Liver (tissue), 9 donors: ENCODE results near the gene TP53I3. TPM values are rescaled to one million over a fixed set of nuclear protein-coding genes. Genes with fewer than 3 reads are reported as not detected.

ENCODE experiments used
- DNase-seq: peaks from one replicate; pipeline ENCODE4 v3.0.0-alpha.2; 2017; ENCODE audit warnings: low spot score
- H3K27ac ChIP-seq, 2 donors: one replicate each; pipeline ENCODE4 v1.7.0; 2013; ENCODE audit warnings: inconsistent platforms in 2 of 2, low read length in 2 of 2, control low read depth in 1 of 2, low read depth in 1 of 2, mild to moderate bottlenecking in 1 of 2
- H3K27me3 ChIP-seq, 4 donors: one replicate each; pipeline versions ENCODE4 v1.6.1 to v1.7.0; 2013; ENCODE audit warnings: low read length in 3 of 4, inconsistent platforms in 1 of 4, mild to moderate bottlenecking in 1 of 4, moderate library complexity in 1 of 4; ENCODE audit not compliant: control insufficient read depth in 4 of 4, insufficient read depth in 4 of 4
- H3K36me3 ChIP-seq, 4 donors: one replicate each; pipeline versions ENCODE4 v1.6.1 to v1.7.0; 2013; ENCODE audit warnings: low read length in 3 of 4, mild to moderate bottlenecking in 3 of 4, low read depth in 1 of 4, moderate library complexity in 1 of 4; ENCODE audit not compliant: control insufficient read depth in 4 of 4, insufficient read depth in 3 of 4
- H3K4me1 ChIP-seq, 4 donors: one replicate each; pipeline versions ENCODE4 v1.6.1 to v1.7.0; 2013; ENCODE audit warnings: low read length in 3 of 4, mild to moderate bottlenecking in 3 of 4, moderate library complexity in 1 of 4; ENCODE audit not compliant: control insufficient read depth in 4 of 4, insufficient read depth in 4 of 4
- H3K4me3 ChIP-seq, 3 donors: one replicate each; pipeline versions ENCODE4 v1.6.1 to v1.7.0; 2013; ENCODE audit warnings: low read length in 3 of 3, control low read depth in 1 of 3, low read depth in 1 of 3, mild to moderate bottlenecking in 1 of 3
- H3K9ac ChIP-seq, 2 donors: one replicate each; pipeline ENCODE4 v1.7.0; 2013; ENCODE audit warnings: low read length in 2 of 2, mild to moderate bottlenecking in 2 of 2, moderate library complexity in 2 of 2, control low read depth in 1 of 2, low read depth in 1 of 2
- H3K9me3 ChIP-seq, 4 donors: one replicate each; pipeline versions ENCODE4 v1.6.1 to v1.7.0; 2013; ENCODE audit warnings: low read length in 3 of 4; ENCODE audit not compliant: control insufficient read depth in 4 of 4
- EGR1 ChIP-seq, 2 donors: IDR thresholded peaks; 2 replicates each; pipeline ENCODE4 v1.6.1; 2016 to 2018; ENCODE audit warnings: antibody characterized with exemption in 2 of 2, low read depth in 2 of 2
- FOXA1 ChIP-seq: IDR thresholded peaks from 2 replicates; pipeline ENCODE4 v1.6.1; 2016; ENCODE audit warnings: antibody characterized with exemption
- FOXA2 ChIP-seq: IDR thresholded peaks from 2 replicates; pipeline ENCODE4 v1.6.1; 2016; ENCODE audit warnings: antibody characterized with exemption
- GABPA ChIP-seq, 2 donors: IDR thresholded peaks in 1 of 2; conservative IDR thresholded peaks in 1 of 2; 2 replicates each; pipeline ENCODE4 v1.6.1; 2016; ENCODE audit warnings: antibody characterized with exemption in 2 of 2, mild to moderate bottlenecking in 1 of 2, moderate library complexity in 1 of 2
- HNF4A ChIP-seq, 2 donors: conservative IDR thresholded peaks; 2 replicates each; pipeline ENCODE4 v1.6.1; 2016; ENCODE audit warnings: antibody characterized with exemption in 2 of 2, mild to moderate bottlenecking in 2 of 2
- HNF4G ChIP-seq: IDR thresholded peaks from 2 replicates; pipeline ENCODE4 v1.6.1; 2016; ENCODE audit warnings: antibody characterized with exemption
- NR2F2 ChIP-seq: IDR thresholded peaks from 2 replicates; pipeline ENCODE4 v1.6.1; 2016; ENCODE audit warnings: antibody characterized with exemption
- RAD21 ChIP-seq, 2 donors: IDR thresholded peaks; 2 replicates each; pipeline ENCODE4 v1.6.1; 2016; ENCODE audit warnings: antibody characterized with exemption in 2 of 2, mild to moderate bottlenecking in 2 of 2
- RXRA ChIP-seq, 2 donors: IDR thresholded peaks; 2 replicates each; pipeline ENCODE4 v1.6.1; 2017 to 2018; ENCODE audit warnings: antibody characterized with exemption in 2 of 2, mild to moderate bottlenecking in 1 of 2
- YY1 ChIP-seq: IDR thresholded peaks from 2 replicates; pipeline ENCODE4 v1.6.1; 2016; ENCODE audit warnings: antibody characterized with exemption, mild to moderate bottlenecking
- WGBS: extraction: QIAGEN DNeasy Blood & Tissue Kit; methylation state at CpG from one replicate; pipeline ENCODE4 v1.1.7; 2013; 5-methylcytosine and 5-hydroxymethylcytosine counted together
- polyA plus RNA-seq, 2 donors: library from polyadenylated mRNA; stranded (reverse) in 1 of 2; unstranded in 1 of 2; fragments of 200-250 nt in 1 of 2; fragments of >200 nt in 1 of 2; fragmentation: Nextera tagmentation in 1 of 2; extraction: Ambion mirVana in 1 of 2; gene quantifications; one replicate each; pipeline versions ENCODE4 v1.2.1 to v1.2.3, GENCODE V29; 2013 to 2015
- total RNA-seq, 2 donors: library from RNA; depleted of rRNA; stranded (reverse); fragments of >200 nt; gene quantifications; one replicate each; pipeline ENCODE4 v1.2.3, GENCODE V29; 2014
- TF ChIP-seq, protein P1 (sequence below): IDR thresholded peaks from 2 replicates; pipeline ENCODE4 v1.6.1; 2016; ENCODE audit warnings: antibody characterized with exemption
- TF ChIP-seq, protein P2 (sequence below): IDR thresholded peaks from 2 replicates; pipeline ENCODE4 v1.6.1; 2016; ENCODE audit warnings: antibody characterized with exemption, mild to moderate bottlenecking
- TF ChIP-seq, protein P3 (sequence below): fragments of 150-350 bp; IDR thresholded peaks from 2 replicates; pipeline ENCODE4 v1.5.1; 2017; ENCODE audit warnings: improper control_type of control experiment, low read depth, low read length; ENCODE audit not compliant: missing input control
- TF ChIP-seq, protein P4 (sequence below): IDR thresholded peaks from 2 replicates; pipeline ENCODE4 v1.6.1; 2016; ENCODE audit warnings: antibody characterized with exemption
- donor health status: healthy.
- donor health status: healthy.
- donor health status: healthy.
- donor health status: healthy.
- donor health status: healthy.

Gene TP53I3
- total and polyA plus RNA-seq, 4 donors: 6.6 to 19.5 (median 10.7) TPM

DNA sequence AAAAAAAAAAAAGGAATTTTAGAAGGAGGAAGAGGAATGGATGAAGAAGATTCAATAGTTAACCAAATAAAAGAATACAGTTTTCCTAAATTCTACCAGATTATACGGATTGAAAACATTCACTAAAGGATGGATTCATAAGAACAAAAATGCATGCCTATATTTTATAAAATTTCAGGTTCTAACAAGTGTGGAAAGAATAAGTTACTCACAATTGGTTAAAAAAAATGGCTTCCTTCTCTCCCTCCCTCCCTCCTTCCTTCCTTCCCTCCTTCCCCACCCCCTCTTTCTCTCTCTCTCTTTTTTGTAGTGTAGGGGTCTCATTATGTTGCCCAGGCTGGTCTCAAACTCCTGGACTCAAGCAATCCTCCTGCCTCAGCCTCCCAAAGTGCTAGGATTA, 1.6 kb upstream of the TP53I3 start:
- WGBS: 92% methylated on average over 1 of the region's 1 CpG
- Histone ChIP-seq H3K9me3 (no peaks in the 10 kb centered on the region), H3K4me1 (peaks cover 0 to 21% (median 15%) of the 10 kb centered on the region in 4 donors), H3K4me3 (no peak overlapping the region), H3K9ac (no peak overlapping the region), H3K27me3 (no peaks in the 10 kb centered on the region), H3K36me3 (no peaks in the 10 kb centered on the region), H3K27ac (no peak overlapping the region)
- DNase-seq: no peak
- no peak for TF ChIP-seq EGR1 (IDR thresholded peaks at IDR 0.05; ENCODE audit: low read depth in 2 of 2)
- TF ChIP-seq HNF4G: no peak
- TF ChIP-seq RXRA (IDR thresholded peaks at IDR 0.05): no peak
- no peak for TF ChIP-seq RAD21 (IDR thresholded peaks at IDR 0.05)
- TF ChIP-seq, protein P1, sequence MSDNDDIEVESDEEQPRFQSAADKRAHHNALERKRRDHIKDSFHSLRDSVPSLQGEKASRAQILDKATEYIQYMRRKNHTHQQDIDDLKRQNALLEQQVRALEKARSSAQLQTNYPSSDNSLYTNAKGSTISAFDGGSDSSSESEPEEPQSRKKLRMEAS: no peak
- TF ChIP-seq HNF4A (conservative IDR thresholded peaks at IDR 0.05): no peak
- no peak for TF ChIP-seq NR2F2
- TF ChIP-seq FOXA2: no peak
- TF ChIP-seq FOXA1: no peak
- TF ChIP-seq, protein P2, sequence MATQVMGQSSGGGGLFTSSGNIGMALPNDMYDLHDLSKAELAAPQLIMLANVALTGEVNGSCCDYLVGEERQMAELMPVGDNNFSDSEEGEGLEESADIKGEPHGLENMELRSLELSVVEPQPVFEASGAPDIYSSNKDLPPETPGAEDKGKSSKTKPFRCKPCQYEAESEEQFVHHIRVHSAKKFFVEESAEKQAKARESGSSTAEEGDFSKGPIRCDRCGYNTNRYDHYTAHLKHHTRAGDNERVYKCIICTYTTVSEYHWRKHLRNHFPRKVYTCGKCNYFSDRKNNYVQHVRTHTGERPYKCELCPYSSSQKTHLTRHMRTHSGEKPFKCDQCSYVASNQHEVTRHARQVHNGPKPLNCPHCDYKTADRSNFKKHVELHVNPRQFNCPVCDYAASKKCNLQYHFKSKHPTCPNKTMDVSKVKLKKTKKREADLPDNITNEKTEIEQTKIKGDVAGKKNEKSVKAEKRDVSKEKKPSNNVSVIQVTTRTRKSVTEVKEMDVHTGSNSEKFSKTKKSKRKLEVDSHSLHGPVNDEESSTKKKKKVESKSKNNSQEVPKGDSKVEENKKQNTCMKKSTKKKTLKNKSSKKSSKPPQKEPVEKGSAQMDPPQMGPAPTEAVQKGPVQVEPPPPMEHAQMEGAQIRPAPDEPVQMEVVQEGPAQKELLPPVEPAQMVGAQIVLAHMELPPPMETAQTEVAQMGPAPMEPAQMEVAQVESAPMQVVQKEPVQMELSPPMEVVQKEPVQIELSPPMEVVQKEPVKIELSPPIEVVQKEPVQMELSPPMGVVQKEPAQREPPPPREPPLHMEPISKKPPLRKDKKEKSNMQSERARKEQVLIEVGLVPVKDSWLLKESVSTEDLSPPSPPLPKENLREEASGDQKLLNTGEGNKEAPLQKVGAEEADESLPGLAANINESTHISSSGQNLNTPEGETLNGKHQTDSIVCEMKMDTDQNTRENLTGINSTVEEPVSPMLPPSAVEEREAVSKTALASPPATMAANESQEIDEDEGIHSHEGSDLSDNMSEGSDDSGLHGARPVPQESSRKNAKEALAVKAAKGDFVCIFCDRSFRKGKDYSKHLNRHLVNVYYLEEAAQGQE: no peak
- TF ChIP-seq, protein P3, sequence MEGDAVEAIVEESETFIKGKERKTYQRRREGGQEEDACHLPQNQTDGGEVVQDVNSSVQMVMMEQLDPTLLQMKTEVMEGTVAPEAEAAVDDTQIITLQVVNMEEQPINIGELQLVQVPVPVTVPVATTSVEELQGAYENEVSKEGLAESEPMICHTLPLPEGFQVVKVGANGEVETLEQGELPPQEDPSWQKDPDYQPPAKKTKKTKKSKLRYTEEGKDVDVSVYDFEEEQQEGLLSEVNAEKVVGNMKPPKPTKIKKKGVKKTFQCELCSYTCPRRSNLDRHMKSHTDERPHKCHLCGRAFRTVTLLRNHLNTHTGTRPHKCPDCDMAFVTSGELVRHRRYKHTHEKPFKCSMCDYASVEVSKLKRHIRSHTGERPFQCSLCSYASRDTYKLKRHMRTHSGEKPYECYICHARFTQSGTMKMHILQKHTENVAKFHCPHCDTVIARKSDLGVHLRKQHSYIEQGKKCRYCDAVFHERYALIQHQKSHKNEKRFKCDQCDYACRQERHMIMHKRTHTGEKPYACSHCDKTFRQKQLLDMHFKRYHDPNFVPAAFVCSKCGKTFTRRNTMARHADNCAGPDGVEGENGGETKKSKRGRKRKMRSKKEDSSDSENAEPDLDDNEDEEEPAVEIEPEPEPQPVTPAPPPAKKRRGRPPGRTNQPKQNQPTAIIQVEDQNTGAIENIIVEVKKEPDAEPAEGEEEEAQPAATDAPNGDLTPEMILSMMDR: no peak
- TF ChIP-seq GABPA (IDR thresholded peaks at IDR 0.05 in 1 of 2, conservative IDR thresholded peaks at IDR 0.05 in 1 of 2): no peak
- TF ChIP-seq YY1: no peak
- TF ChIP-seq, protein P4, sequence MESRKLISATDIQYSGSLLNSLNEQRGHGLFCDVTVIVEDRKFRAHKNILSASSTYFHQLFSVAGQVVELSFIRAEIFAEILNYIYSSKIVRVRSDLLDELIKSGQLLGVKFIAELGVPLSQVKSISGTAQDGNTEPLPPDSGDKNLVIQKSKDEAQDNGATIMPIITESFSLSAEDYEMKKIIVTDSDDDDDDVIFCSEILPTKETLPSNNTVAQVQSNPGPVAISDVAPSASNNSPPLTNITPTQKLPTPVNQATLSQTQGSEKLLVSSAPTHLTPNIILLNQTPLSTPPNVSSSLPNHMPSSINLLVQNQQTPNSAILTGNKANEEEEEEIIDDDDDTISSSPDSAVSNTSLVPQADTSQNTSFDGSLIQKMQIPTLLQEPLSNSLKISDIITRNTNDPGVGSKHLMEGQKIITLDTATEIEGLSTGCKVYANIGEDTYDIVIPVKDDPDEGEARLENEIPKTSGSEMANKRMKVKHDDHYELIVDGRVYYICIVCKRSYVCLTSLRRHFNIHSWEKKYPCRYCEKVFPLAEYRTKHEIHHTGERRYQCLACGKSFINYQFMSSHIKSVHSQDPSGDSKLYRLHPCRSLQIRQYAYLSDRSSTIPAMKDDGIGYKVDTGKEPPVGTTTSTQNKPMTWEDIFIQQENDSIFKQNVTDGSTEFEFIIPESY: no peak

DNA sequence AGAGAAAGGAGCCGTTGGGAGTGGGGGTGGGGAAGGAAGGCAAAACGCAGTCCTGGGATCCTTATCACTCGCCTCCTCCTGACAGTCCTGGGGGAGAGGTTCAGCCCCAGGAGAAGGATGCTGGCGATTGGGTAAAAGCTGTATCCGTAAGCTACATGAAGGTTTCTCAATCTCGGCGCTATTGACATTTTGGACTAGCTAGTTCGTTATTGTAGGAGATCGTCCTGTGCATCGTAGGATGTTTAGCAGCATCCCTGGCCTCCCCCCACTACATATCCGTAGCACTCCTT, 511 bp upstream of the TP53I3 start:
- peak overlapping the region; percentile 84 to 87 for H3K27ac ChIP-seq
- DNase-seq: no peak
- peak overlapping the region; percentile 49 to 76 (median 58) for H3K4me3 ChIP-seq
- H3K4me1 ChIP-seq: peaks cover 0 to 21% (median 15%) of the 10 kb centered on the region in 4 donors
- peak overlapping the region; percentile 10 to 80 for H3K9ac ChIP-seq
- no peaks in the 10 kb centered on the region for H3K9me3 ChIP-seq
- H3K36me3 ChIP-seq: no peaks in the 10 kb centered on the region
- H3K27me3 ChIP-seq: no peaks in the 10 kb centered on the region
- WGBS: 26% methylated on average over 11 of the region's 11 CpGs
- TF ChIP-seq, protein P4: no peak
